HepG2 (cell line): Measurements from ENCODE around the gene C2orf74. TPM values are rescaled to one million over a fixed set of nuclear protein-coding genes. Genes with fewer than 3 reads are reported as not detected.

Source experiments
- ATF7-NPFF ChIP-seq: sonication (generic); formaldehyde crosslinking; IDR thresholded peaks from 2 replicates; pipeline ENCODE4 v1.8.1; 2023; ENCODE audit warnings: mild to moderate bottlenecking, low read depth, missing genetic modification reagents, moderate library complexity
- CENPBD1 ChIP-seq: sonication (generic); formaldehyde crosslinking; IDR thresholded peaks from 2 replicates; pipeline ENCODE4 v1.8.0; 2022; ENCODE audit warnings: missing genetic modification reagents, low read depth, mild to moderate bottlenecking, borderline replicate concordance
- DMAP1 ChIP-seq: IDR thresholded peaks from 2 replicates; pipeline ENCODE4 v1.6.1; 2016
- GZF1 ChIP-seq: sonication (generic); formaldehyde crosslinking; IDR thresholded peaks from 2 replicates; pipeline ENCODE4 v1.5.1; 2020; ENCODE audit warnings: mild to moderate bottlenecking, missing genetic modification reagents
- MAF1 ChIP-seq: sonication (generic); formaldehyde crosslinking; IDR thresholded peaks from 2 replicates; pipeline ENCODE4 v1.5.0; 2020; ENCODE audit warnings: missing genetic modification reagents, borderline replicate concordance
- MED1 ChIP-seq: sonication (generic); formaldehyde crosslinking; IDR thresholded peaks from 2 replicates; pipeline ENCODE4 v1.4.0; 2020; ENCODE audit warnings: missing genetic modification reagents
- MIER2 ChIP-seq: IDR thresholded peaks from 2 replicates; pipeline ENCODE4 v1.6.1; 2016; ENCODE audit warnings: missing biosample characterization, missing genetic modification reagents
- NCOA5 ChIP-seq: sonication (generic); formaldehyde crosslinking; IDR thresholded peaks from 2 replicates; pipeline ENCODE4 v1.4.0; 2020; ENCODE audit warnings: missing genetic modification reagents
- NR2F6 ChIP-seq, 2 experiments: IDR thresholded peaks; 2 replicates each; pipeline ENCODE4 v1.6.1; 2016; ENCODE audit warnings: antibody characterized with exemption in 1 of 2, mild to moderate bottlenecking in 1 of 2
- PAX8 ChIP-seq: sonication (generic); formaldehyde crosslinking; IDR thresholded peaks from 2 replicates; pipeline ENCODE4 v1.8.0; 2022; ENCODE audit warnings: mild to moderate bottlenecking, missing genetic modification reagents, borderline replicate concordance
- POGK ChIP-seq: sonication (generic); formaldehyde crosslinking; conservative IDR thresholded peaks from 2 replicates; pipeline ENCODE4 v1.8.0; 2022; ENCODE audit warnings: mild to moderate bottlenecking, moderate library complexity, missing genetic modification reagents
- SETDB1 ChIP-seq: sonication (generic); formaldehyde crosslinking; IDR thresholded peaks from 2 replicates; pipeline ENCODE4 v1.5.1; 2020; ENCODE audit warnings: missing genetic modification reagents, mild to moderate bottlenecking, borderline replicate concordance
- SIX1 ChIP-seq: sonication (generic); formaldehyde crosslinking; IDR thresholded peaks from 2 replicates; pipeline ENCODE4 v1.4.0; 2020; ENCODE audit warnings: missing genetic modification reagents, borderline replicate concordance
- TERF1 ChIP-seq: sonication (generic); formaldehyde crosslinking; IDR thresholded peaks from 2 replicates; pipeline ENCODE4 v1.8.0; 2022; ENCODE audit warnings: mild to moderate bottlenecking, missing genetic modification reagents, moderate library complexity
- ZNF124 ChIP-seq: sonication (generic); formaldehyde crosslinking; IDR thresholded peaks from 2 replicates; pipeline ENCODE4 v1.4.0; 2020; ENCODE audit warnings: missing genetic modification reagents
- ZNF329 ChIP-seq: sonication (generic); formaldehyde crosslinking; IDR thresholded peaks from 2 replicates; pipeline ENCODE4 v1.9.0; 2021; ENCODE audit warnings: low read depth, mild to moderate bottlenecking, missing genetic modification reagents
- ZNF562 ChIP-seq: sonication (generic); formaldehyde crosslinking; IDR thresholded peaks from 2 replicates; pipeline ENCODE4 v1.8.0; 2022; ENCODE audit warnings: missing genetic modification reagents, borderline replicate concordance
- ZNF678 ChIP-seq: sonication (generic); formaldehyde crosslinking; IDR thresholded peaks from 2 replicates; pipeline ENCODE4 v1.4.0; 2020; ENCODE audit warnings: mild to moderate bottlenecking, missing genetic modification reagents
- ZNF761 ChIP-seq: sonication (generic); formaldehyde crosslinking; conservative IDR thresholded peaks from 2 replicates; pipeline ENCODE4 v1.4.0; 2020; ENCODE audit warnings: mild to moderate bottlenecking, missing genetic modification reagents
- ZNF773 ChIP-seq: sonication (generic); formaldehyde crosslinking; IDR thresholded peaks from 2 replicates; pipeline ENCODE4 v1.4.0; 2020; ENCODE audit warnings: missing genetic modification reagents, borderline replicate concordance
- ZNF800 ChIP-seq: sonication (generic); formaldehyde crosslinking; IDR thresholded peaks from 2 replicates; pipeline ENCODE4 v1.4.0; 2020; ENCODE audit warnings: missing genetic modification reagents
- ZZZ3 ChIP-seq: sonication (generic); formaldehyde crosslinking; IDR thresholded peaks from 2 replicates; pipeline ENCODE4 v1.4.0; 2020; ENCODE audit warnings: missing genetic modification reagents, mild to moderate bottlenecking, borderline replicate concordance
- polyA plus RNA-seq, 8 experiments: library from polyadenylated mRNA; depleted of rRNA in 3 of 8; stranded (reverse) in 7 of 8; unstranded in 1 of 8; fragments of >200 nt; fragmentation: Illumina TruSeq in 4 of 8; extraction: Trizol in 4 of 8; gene quantifications; 2 replicates each; pipeline versions ENCODE4 v1.2.1 to v1.2.3, GENCODE V29; 2011 to 2016; ENCODE audit warnings: low read depth in 4 of 8, missing spikeins in 1 of 8, mixed read lengths in 1 of 8; ENCODE audit not compliant: insufficient read depth in 1 of 8
- total RNA-seq, 5 experiments: library from RNA; depleted of rRNA; stranded (reverse); fragments of >200 nt; fragmentation: Illumina TruSeq; extraction: Trizol; gene quantifications; 2 replicates each; pipeline ENCODE4 v1.2.3, GENCODE V29; 2016; ENCODE audit warnings: low read depth in 1 of 5
- TF ChIP-seq, protein P1 (sequence below): sonication (generic); formaldehyde crosslinking; IDR thresholded peaks from 2 replicates; pipeline ENCODE4 v1.4.0; 2020; ENCODE audit warnings: mild to moderate bottlenecking, low read depth, missing genetic modification reagents

The C2orf74 gene
- total and polyA plus RNA-seq, 2 of the 13 experiments (the other 11 are each of a cell fraction or from before 2014, with no cell fraction given) = 10.6 to 13.8 TPM

- peak; percentile 83; the same call in 1 of the 2 replicates for TF ChIP-seq DMAP1 (CRISPR knock-in tag)
- peak; percentile 86; the same call in 1 of the 2 replicates for TF ChIP-seq ZNF329 (CRISPR knock-in tag)
- peak; percentile 71; the same call in 1 of the 2 replicates for TF ChIP-seq TERF1 (CRISPR knock-in tag)
- peak; percentile 98 for TF ChIP-seq ZNF124 (CRISPR knock-in tag)
- TF ChIP-seq ZZZ3 (CRISPR knock-in tag) = peak; percentile 78
- TF ChIP-seq ZNF562 (CRISPR knock-in tag) = no peak
- TF ChIP-seq ZNF800 (CRISPR knock-in tag) = peak; percentile 95
- peak; percentile 17; the same call in 1 of the 2 replicates for TF ChIP-seq ATF7-NPFF (CRISPR knock-in tag)
- peak; percentile 28; the same call in 1 of the 2 replicates for TF ChIP-seq NR2F6 (IDR thresholded peaks at IDR 0.05)
- peak; percentile 58; the same call in 1 of the 2 replicates for TF ChIP-seq NR2F6 (CRISPR knock-in tag; IDR thresholded peaks at IDR 0.05)
- no peak; the same call in 1 of the 2 replicates for TF ChIP-seq MAF1
- no peak for TF ChIP-seq MIER2 (CRISPR knock-in tag)
- TF ChIP-seq NCOA5 (CRISPR knock-in tag) = no peak
- peak; percentile 24; the same call in 1 of the 2 replicates for TF ChIP-seq PAX8 (CRISPR knock-in tag)
- TF ChIP-seq ZNF761 (CRISPR knock-in tag) = peak; percentile 95
- TF ChIP-seq, protein P1, sequence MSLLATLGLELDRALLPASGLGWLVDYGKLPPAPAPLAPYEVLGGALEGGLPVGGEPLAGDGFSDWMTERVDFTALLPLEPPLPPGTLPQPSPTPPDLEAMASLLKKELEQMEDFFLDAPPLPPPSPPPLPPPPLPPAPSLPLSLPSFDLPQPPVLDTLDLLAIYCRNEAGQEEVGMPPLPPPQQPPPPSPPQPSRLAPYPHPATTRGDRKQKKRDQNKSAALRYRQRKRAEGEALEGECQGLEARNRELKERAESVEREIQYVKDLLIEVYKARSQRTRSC (CRISPR knock-in tag) = no peak
- TF ChIP-seq SIX1 = no peak
- TF ChIP-seq GZF1 (CRISPR knock-in tag) = peak; percentile 40; the same call in 1 of the 2 replicates
- peak; percentile 88 for TF ChIP-seq MED1 (CRISPR knock-in tag)
- TF ChIP-seq ZNF773 (CRISPR knock-in tag) = peak; percentile 89; the same call in 1 of the 2 replicates
- TF ChIP-seq POGK (CRISPR knock-in tag) = peak; percentile 80
- TF ChIP-seq ZNF678 (CRISPR knock-in tag) = peak; percentile 89
- TF ChIP-seq SETDB1 (CRISPR knock-in tag) = no peak
- TF ChIP-seq CENPBD1 (CRISPR knock-in tag) = peak; percentile 65; the same call in 1 of the 2 replicates
Observed at GRCh38 chr2:61176755-61177726, 15.1 kb downstream of the C2orf74 start (continued).
